ENCODE measurements around the gene LRRC61.

The LRRC61 gene

GRCh38 chr7:150336746-150337145, 13.6 kb downstream of the LRRC61 start:
- TF ChIP-seq ZFP69B (tag by site-specific recombination; IDR thresholded peaks at IDR 0.05): no peak
- 0 out of 2 replicates have a peak, but pooled peaks have one; percentile 26 for TF ChIP-seq ZNF335 (tag by site-specific recombination; conservative IDR thresholded peaks at IDR 0.05)
- peaks cover 0 to 55% of the 10 kb centered on the region in 2 experiments; a peak in 1 of 3 replicates for H3K36me3 ChIP-seq (ENCODE audit: control insufficient read depth in 2 of 2, insufficient read depth in 1 of 2, low read length in 2 of 2)
- POLR2A ChIA-PET: no interaction called here
- H3K4me1 ChIP-seq (ENCODE audit: control insufficient read depth, insufficient read depth, low read length): no peaks in the 10 kb centered on the region
- CTCF ChIA-PET: interaction anchor here (1.6 kb wide), 1 partner anchor 85 kb away, joined by 4 read pairs; no protein-coding TSS in a partner anchor
- no peaks in the 10 kb centered on the region for H3K9me3 ChIP-seq (ENCODE audit: control insufficient read depth, insufficient read depth, low read depth, low read length)
- H3K27ac ChIP-seq (ENCODE audit: extremely low read depth, low read depth, low read length): no peak overlapping the region
- H3K4me3 ChIP-seq (ENCODE audit: low read depth, low read length): no peak overlapping the region

- POLR2A ChIA-PET: no interaction called here
- TF ChIP-seq ZNF354C (tag by site-specific recombination; IDR thresholded peaks at IDR 0.05; ENCODE audit: borderline replicate concordance, low read depth) (no peak), IKZF3 (tag by site-specific recombination; IDR thresholded peaks at IDR 0.05) (no peak)
- CTCF ChIA-PET: interaction anchor here (1.6 kb wide), 1 partner anchor 84 kb away, joined by 4 read pairs; no protein-coding TSS in a partner anchor
- Histone ChIP-seq H3K4me3 (ENCODE audit: low read depth, low read length) (no peak overlapping the region), H3K9me3 (ENCODE audit: control insufficient read depth, insufficient read depth, low read depth, low read length) (no peaks in the 10 kb centered on the region), H3K4me1 (ENCODE audit: control insufficient read depth, insufficient read depth, low read length) (no peaks in the 10 kb centered on the region), H3K27ac (ENCODE audit: extremely low read depth, low read depth, low read length) (no peak overlapping the region), H3K36me3 (ENCODE audit: control insufficient read depth in 2 of 2, insufficient read depth in 1 of 2, low read length in 2 of 2) (peaks cover 0 to 50% of the 10 kb centered on the region in 2 experiments; a peak in 1 of 3 replicates)
Observed at GRCh38 chr7:150337179-150337578, 14.0 kb downstream of the LRRC61 start.

- H3K9me3 ChIP-seq (ENCODE audit: control insufficient read depth, insufficient read depth, low read depth, low read length): no peaks in the 10 kb centered on the region
- H3K27ac ChIP-seq (ENCODE audit: extremely low read depth, low read depth, low read length): no peak overlapping the region
- H3K4me3 ChIP-seq (ENCODE audit: low read depth, low read length): no peak overlapping the region
- no peaks in the 10 kb centered on the region for H3K4me1 ChIP-seq (ENCODE audit: control insufficient read depth, insufficient read depth, low read length)
- ChIA-PET POLR2A (no interaction called here), CTCF (no interaction called here)
- peaks cover 0 to 45% of the 10 kb centered on the region in 2 experiments; a peak in 1 of 3 replicates for H3K36me3 ChIP-seq (ENCODE audit: control insufficient read depth in 2 of 2, insufficient read depth in 1 of 2, low read length in 2 of 2)
- no peak for TF ChIP-seq ZNF362 (tag by site-specific recombination; IDR thresholded peaks at IDR 0.05)
- no peak for TF ChIP-seq ZNF155 (tag by site-specific recombination; IDR thresholded peaks at IDR 0.05)
- TF ChIP-seq TCF7L2 (IDR thresholded peaks at IDR 0.05; ENCODE audit: borderline replicate concordance, low read depth, low read length): no peak
- TF ChIP-seq TRIM28 (IDR thresholded peaks at IDR 0.05; ENCODE audit: borderline replicate concordance, low read length): no peak
- TF ChIP-seq ZNF324 (tag by site-specific recombination; IDR thresholded peaks at IDR 0.05): no peak
- no peak for TF ChIP-seq REST (tag by site-specific recombination; IDR thresholded peaks at IDR 0.05)
- no peak for TF ChIP-seq ZNF558 (tag by site-specific recombination; IDR thresholded peaks at IDR 0.05)
- TF ChIP-seq INSM2 (tag by site-specific recombination; IDR thresholded peaks at IDR 0.05): no peak
- no peak for TF ChIP-seq ZNF792 (tag by site-specific recombination; IDR thresholded peaks at IDR 0.05)
- TF ChIP-seq ZNF544 (tag by site-specific recombination; IDR thresholded peaks at IDR 0.05): no peak
- TF ChIP-seq KLF7 (tag by site-specific recombination; IDR thresholded peaks at IDR 0.05; ENCODE audit: borderline replicate concordance): no peak
- no peak for TF ChIP-seq ZNF214 (tag by site-specific recombination; IDR thresholded peaks at IDR 0.05; ENCODE audit: borderline replicate concordance)
- no peak for TF ChIP-seq AEBP2 (tag by site-specific recombination; IDR thresholded peaks at IDR 0.05; ENCODE audit: borderline replicate concordance)
- TF ChIP-seq ZNF624 (tag by site-specific recombination; IDR thresholded peaks at IDR 0.05): no peak
- TF ChIP-seq SP3 (tag by site-specific recombination; IDR thresholded peaks at IDR 0.05): no peak
- no peak for TF ChIP-seq ZNF555 (tag by site-specific recombination; conservative IDR thresholded peaks at IDR 0.05)
Observed at GRCh38 chr7:150337659-150338081, 14.5 kb downstream of the LRRC61 start.
